ENCODE measurements around the gene NR1H4.

DNA sequence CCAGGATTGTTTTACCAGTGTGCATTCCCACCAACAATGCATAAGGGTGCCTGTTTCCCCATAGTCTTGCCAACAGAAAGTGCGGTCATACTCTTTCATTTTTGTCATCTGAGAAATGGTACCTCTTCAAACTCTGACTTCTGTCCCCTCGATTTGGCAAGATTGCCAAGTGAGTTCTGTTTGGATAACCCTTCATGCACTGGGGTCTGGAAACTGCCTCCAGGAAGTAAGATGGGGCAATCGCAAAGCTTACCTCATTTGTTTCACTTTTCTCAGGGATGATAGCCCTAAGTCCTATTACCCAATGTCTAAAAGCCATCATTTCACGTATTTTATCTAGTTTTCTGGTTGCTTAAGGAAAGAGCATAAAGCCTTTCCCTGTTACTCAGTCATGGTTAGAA, 28.6 kb upstream of the NR1H4 start:
- TF ChIP-seq CTCF (IDR thresholded peaks at IDR 0.05) (no peak), ZFX (IDR thresholded peaks at IDR 0.05; ENCODE audit: borderline replicate concordance) (no peak)
